ENCODE measurements around the gene CBX7.

CBX7 gene

DNA sequence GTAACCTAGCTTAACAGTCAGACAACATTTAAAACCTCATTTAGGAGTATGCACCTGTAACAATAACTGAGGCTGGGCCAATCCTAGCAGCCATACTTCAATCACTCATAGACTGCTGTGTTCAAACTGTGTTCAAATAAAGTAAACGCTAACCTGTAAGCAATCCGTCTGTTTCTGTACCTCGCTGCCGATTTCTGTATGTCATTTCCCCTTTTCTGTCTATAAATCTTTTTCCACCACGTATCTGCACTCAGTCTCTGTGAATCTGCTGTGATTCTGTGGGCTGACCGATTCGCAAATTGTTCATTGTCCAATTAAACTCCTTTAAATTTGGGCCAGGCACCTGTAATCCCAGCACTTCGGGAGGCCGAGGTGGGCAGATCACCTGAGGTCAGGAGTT is 43.1 kb downstream of the CBX7 start:
- Mint-ChIP-seq H3K27ac (no peak overlapping the region), H3K4me1 (ENCODE audit: low read depth) (peaks cover 13% of the 10 kb centered on the region), H3K36me3 (ENCODE audit: low read depth) (no peaks in the 10 kb centered on the region), H3K27me3 (ENCODE audit: low read depth) (no peaks in the 10 kb centered on the region), H3K9me3 (no peaks in the 10 kb centered on the region), H3K4me3 (no peak overlapping the region)
- no peak for DNase-seq (ENCODE audit: low spot score)

DNA sequence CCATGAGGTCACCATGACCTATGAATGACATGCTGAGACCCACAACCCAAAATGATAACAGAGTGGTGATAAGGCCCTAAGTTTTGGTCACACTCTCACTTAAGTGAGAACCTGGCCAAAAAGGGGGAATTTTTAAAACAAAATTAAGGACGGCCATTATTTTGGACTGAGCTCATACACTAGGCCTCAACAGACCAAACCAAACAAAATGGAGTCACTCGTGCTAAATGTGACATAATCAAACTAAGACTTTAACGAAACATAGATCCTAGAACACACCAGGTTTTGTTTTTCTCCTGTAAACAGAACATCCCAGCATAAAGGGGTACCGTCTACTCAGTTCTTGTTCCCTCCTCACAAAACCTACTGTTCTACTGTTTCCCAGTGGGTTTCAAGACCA is 44.0 kb downstream of the CBX7 start:
- Mint-ChIP-seq H3K9me3 (no peaks in the 10 kb centered on the region), H3K36me3 (ENCODE audit: low read depth) (no peaks in the 10 kb centered on the region), H3K4me3 (no peak overlapping the region), H3K27ac (no peak overlapping the region), H3K27me3 (ENCODE audit: low read depth) (no peaks in the 10 kb centered on the region), H3K4me1 (ENCODE audit: low read depth) (peaks cover 10% of the 10 kb centered on the region)
- no peak for DNase-seq (ENCODE audit: low spot score)

DNA sequence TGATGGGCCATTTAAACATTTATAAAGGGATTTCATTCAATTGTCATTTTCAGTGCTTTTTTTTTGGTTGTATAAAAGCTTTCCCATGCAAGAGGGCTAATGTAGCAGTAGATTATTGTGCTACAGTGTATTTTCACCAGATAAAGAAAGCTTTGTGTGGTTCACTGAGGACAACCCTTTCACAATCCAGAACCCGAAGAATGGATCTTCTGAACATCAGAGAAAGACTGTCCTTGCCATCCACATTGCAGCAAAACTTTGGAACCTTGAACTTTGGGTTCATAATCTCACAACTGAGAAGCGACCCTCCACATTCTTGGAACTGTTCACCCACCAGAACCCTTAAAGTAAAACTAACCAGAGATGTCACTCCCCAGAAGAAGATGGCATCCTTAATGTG is 46.2 kb downstream of the CBX7 start:
- H3K4me3 Mint-ChIP-seq, result no peak overlapping the region
- DNase-seq (ENCODE audit: low spot score), result no peak
- H3K9me3 Mint-ChIP-seq, result no peaks in the 10 kb centered on the region
- peaks cover 8% of the 10 kb centered on the region for H3K4me1 Mint-ChIP-seq (ENCODE audit: low read depth)
- H3K27me3 Mint-ChIP-seq (ENCODE audit: low read depth), result no peaks in the 10 kb centered on the region
- no peaks in the 10 kb centered on the region for H3K36me3 Mint-ChIP-seq (ENCODE audit: low read depth)
- H3K27ac Mint-ChIP-seq, result no peak overlapping the region

DNA sequence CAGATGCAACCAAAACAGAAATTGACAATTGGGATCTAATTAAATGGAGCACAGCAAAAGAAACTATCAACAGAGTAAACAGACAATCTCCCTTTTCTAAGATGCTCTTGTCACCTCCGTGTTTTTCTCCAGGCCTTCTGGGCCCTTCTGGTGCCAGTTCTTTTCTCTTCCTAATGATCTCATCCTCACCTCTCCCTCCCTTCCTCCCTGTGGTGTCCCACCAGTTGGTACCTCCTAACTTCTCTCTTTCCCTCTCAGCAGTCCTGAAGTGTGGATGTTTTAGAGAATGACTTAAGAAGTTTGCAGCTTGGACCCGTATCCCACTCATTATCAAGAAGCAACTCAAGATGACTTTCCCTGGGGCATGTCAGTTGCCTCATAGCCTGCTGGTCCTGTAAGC is 49.0 kb downstream of the CBX7 start:
- Mint-ChIP-seq H3K4me1 (ENCODE audit: low read depth) (peaks cover 21% of the 10 kb centered on the region), H3K27me3 (ENCODE audit: low read depth) (no peaks in the 10 kb centered on the region), H3K27ac (no peak overlapping the region), H3K36me3 (ENCODE audit: low read depth) (no peaks in the 10 kb centered on the region), H3K4me3 (no peak overlapping the region), H3K9me3 (no peaks in the 10 kb centered on the region)
- no peak for DNase-seq (ENCODE audit: low spot score)

DNA sequence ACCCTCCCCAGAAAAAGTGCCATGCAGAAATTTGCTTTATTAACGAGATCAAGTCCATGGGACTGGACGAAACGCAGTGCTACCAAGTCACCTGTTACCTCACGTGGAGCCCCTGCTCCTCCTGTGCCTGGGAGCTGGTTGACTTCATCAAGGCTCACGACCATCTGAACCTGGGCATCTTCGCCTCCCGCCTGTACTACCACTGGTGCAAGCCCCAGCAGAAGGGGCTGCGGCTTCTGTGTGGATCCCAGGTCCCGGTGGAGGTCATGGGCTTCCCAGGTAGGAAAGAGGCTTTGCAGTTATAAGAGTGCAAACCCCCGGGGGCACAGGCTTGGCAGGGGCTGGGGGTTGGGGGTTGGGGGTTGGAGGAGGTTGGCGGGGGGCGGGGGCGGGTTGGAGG is 51.3 kb downstream of the CBX7 start:
- DNase-seq (ENCODE audit: low spot score), result no peak
- Mint-ChIP-seq H3K27me3 (ENCODE audit: low read depth) (no peaks in the 10 kb centered on the region), H3K36me3 (ENCODE audit: low read depth) (peaks cover 3% of the 10 kb centered on the region), H3K4me3 (no peak overlapping the region), H3K4me1 (ENCODE audit: low read depth) (peaks cover 38% of the 10 kb centered on the region), H3K27ac (no peak overlapping the region), H3K9me3 (no peaks in the 10 kb centered on the region)

DNA sequence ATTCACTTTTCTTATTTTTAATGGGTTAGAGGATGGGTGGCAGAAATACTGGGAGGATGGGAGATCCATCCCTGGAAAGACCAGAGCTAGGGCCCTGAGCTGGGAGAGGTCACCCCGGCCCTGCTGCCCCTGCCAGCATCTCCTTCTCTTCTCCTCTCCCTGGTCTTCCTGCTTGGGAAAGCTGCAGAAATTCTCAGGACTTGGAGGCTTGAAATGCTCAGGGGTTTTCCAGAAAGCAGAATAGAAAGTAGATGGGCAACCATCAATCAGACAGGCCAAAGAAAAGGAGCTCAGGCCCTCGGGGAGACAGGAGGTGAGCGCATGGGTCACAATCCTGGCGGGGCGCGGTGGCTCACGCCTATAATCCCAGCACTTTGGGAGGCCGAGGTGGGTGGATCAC is 53.9 kb downstream of the CBX7 start:
- DNase-seq (ENCODE audit: low spot score), result no peak
- no peaks in the 10 kb centered on the region for H3K27me3 Mint-ChIP-seq (ENCODE audit: low read depth)
- H3K27ac Mint-ChIP-seq, result peak overlapping the region; percentile 79
- H3K36me3 Mint-ChIP-seq (ENCODE audit: low read depth), result peaks cover 3% of the 10 kb centered on the region
- peaks cover 59% of the 10 kb centered on the region for H3K4me1 Mint-ChIP-seq (ENCODE audit: low read depth)
- H3K4me3 Mint-ChIP-seq, result peak overlapping the region; percentile 49
- no peaks in the 10 kb centered on the region for H3K9me3 Mint-ChIP-seq

DNA sequence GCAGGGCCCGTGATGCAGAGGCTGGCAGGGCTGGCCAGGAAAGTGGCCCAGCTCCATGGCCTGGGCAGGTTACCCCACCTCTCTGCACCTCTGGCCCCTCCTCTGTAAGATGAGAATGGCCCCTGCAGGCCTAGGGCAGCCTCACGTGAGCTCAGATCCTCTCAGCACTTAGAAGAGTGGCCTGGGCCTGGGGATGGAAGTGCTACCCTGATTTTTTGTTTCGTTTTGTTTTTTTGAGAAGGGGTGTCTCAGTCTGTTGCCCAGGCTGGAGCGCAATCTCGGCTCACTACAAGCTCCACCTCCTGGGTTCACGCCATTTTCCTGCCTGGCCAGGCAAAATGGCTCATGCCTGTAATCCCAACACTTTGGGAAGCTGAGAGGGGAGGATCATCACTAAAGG is 54.5 kb downstream of the CBX7 start:
- Mint-ChIP-seq H3K36me3 (ENCODE audit: low read depth) (peaks cover 3% of the 10 kb centered on the region), H3K4me3 (peak overlapping the region; percentile 89), H3K9me3 (no peaks in the 10 kb centered on the region), H3K4me1 (ENCODE audit: low read depth) (peaks cover 59% of the 10 kb centered on the region), H3K27me3 (ENCODE audit: low read depth) (no peaks in the 10 kb centered on the region), H3K27ac (peak overlapping the region; percentile 90)
- no peak for DNase-seq (ENCODE audit: low spot score)

DNA sequence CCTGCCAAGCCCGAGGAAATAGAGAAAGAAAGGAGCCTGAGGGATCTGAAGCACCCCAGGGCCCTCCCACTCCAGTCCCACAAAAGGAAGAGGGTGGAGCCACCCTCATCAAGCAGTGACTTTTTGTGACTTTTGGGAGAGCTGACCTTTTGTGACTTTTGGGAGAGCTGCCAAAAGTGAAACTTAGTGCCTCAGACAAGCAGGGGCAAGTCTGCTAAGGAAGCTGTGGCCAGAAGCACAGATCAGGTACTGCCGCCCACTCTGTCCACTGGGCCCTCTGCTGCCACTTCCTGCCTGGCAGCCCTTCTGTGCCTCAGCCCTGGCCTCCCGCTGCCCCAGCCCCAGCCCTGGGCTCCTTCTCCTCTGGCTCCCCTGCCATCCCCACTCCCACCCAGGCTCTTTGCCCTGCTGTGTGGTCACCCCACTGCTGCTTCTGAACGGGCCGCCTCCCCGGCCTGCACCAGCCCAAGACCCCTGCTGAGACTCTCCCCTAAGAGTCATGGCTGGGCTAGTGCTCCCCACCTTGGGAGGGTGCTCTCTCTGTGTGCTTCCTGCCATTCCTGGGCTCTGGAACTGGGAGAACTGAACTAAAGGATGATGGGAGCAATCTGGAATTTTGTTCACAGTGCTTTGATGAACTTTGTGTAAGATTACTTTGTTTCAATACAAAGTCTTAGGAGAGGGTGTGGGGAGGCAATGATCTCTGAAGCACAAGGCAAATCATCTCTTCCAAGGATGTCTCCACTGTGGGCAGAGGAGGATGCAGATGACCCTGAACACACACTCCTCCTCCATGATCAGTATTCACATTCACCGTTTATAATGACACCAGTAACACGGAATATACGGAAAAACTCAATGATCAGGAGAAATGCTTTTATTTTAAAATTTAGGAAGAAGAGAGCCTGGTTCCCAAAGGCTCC is 55.1 kb downstream of the CBX7 start, which contains the start of gene APOBEC3H:
Gene APOBEC3H, plus strand, starts transcription at position 147 of the 923 bp plus-strand sequence. CDS start 3,035 bp downstream, outside the sequence.
- H3K4me3 Mint-ChIP-seq, result peak within 1 kb of the TSS; percentile 89
- no peaks in the 10 kb centered on the region for H3K27me3 Mint-ChIP-seq (ENCODE audit: low read depth)
- no peaks in the 10 kb centered on the region for H3K9me3 Mint-ChIP-seq
- H3K36me3 Mint-ChIP-seq (ENCODE audit: low read depth), result peaks cover 4% of the 10 kb centered on the region
- H3K27ac Mint-ChIP-seq, result peak within 1 kb of the TSS; percentile 90
- H3K4me1 Mint-ChIP-seq (ENCODE audit: low read depth), result peaks cover 66% of the 10 kb centered on the region
- peak; percentile 60 for DNase-seq (ENCODE audit: low spot score)

DNA sequence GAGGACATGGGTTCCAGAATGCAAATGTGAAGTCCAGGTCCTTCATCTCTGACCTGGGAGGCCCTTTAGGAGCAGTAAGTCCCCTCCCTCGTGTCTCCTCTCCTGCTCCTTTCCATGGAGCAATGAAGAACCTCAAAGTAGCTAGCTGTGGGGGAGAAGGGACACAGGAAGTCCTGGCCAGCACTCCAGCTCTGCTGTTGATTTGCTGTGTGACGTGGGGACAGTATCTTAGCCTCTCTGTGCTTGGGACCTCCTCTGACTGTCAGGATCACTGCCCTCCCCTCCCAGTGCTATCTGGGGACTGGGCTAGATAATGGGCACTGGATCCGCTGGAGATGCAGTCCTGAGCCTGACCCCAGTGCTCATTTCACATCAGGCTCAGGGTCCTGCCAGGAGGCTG is 56.5 kb downstream of the CBX7 start:
- Mint-ChIP-seq H3K4me3 (peak overlapping the region; percentile 8), H3K36me3 (ENCODE audit: low read depth) (peaks cover 7% of the 10 kb centered on the region), H3K4me1 (ENCODE audit: low read depth) (peaks cover 80% of the 10 kb centered on the region), H3K27me3 (ENCODE audit: low read depth) (no peaks in the 10 kb centered on the region), H3K9me3 (no peaks in the 10 kb centered on the region), H3K27ac (peak overlapping the region; percentile 81)
- DNase-seq (ENCODE audit: low spot score), result no peak

DNA sequence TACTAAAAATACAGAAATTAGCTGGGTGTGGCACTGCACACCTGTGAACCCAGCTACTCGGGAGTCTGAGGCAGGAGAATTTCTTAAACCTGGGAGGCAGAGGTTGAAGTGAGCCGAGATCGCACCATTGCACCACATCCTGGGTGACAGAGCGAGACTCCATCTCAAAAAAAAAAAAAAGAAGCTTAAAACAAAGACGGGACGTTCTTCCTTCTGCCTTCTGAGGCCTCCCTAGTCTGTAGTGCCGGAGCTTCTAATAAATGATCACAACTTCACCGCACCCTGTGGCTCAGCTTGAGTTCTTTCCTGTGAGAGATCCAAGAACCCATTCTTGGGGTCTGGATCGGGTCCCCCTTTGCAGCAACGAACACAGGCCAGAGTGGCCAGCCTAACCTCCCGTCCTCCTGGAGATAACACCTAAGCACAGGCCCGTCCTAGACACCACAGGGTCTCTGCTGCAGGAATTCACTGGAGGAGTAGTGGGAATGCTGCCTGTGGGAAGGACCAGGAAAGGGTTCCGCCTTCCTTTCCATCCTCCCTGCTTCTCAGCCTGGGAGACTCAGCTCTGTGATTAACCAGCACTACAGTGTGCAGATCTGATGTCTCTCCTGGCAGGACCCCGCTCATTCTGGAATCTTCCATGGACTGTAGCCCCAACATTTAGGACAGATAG is 57.6 kb downstream of the CBX7 start:
- Mint-ChIP-seq H3K4me1 (ENCODE audit: low read depth) (peaks cover 86% of the 10 kb centered on the region), H3K27ac (peak overlapping the region; percentile 81), H3K27me3 (ENCODE audit: low read depth) (no peaks in the 10 kb centered on the region), H3K9me3 (no peaks in the 10 kb centered on the region), H3K4me3 (peak overlapping the region; percentile 27), H3K36me3 (ENCODE audit: low read depth) (peaks cover 7% of the 10 kb centered on the region)
- DNase-seq (ENCODE audit: low spot score), result no peak

DNA sequence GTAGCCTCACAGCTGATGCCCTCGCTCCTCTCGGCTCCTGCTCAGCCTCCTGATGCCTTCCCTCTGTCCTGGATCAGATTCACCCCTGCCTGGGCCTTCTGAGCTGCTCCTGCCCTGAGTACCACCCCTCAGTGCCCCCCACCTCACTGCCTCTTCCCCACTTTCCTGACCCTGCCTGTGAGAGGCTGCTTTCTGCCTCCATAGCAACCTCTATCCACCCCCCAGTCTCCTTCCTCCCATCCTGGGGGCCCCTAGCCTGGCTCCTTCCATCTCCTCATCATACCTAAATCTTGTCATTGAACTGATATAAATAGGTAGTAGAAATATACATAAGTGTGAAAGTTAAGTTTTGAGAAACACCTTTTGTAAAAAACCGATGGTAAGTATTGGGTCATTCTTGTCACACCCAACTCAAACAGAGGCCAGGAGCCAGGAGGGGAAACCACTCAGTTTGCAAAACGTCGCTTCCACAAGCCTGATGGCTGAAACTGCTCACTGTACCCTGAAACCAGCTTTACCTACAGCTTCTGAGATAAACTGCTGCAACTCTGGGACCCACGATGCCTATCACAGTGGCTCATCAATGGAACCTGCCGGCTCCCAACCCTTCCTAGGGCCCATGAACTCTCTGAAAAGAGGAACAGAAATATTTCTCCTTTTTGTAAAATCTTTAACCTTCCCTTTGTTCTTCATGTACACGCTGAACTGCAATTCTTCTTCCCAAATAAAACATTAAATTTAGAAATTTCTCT is 60.2 kb downstream of the CBX7 start:
- H3K27ac Mint-ChIP-seq, result peak overlapping the region; percentile 97
- H3K9me3 Mint-ChIP-seq, result no peaks in the 10 kb centered on the region
- H3K4me3 Mint-ChIP-seq, result peak overlapping the region; percentile 81

DNA sequence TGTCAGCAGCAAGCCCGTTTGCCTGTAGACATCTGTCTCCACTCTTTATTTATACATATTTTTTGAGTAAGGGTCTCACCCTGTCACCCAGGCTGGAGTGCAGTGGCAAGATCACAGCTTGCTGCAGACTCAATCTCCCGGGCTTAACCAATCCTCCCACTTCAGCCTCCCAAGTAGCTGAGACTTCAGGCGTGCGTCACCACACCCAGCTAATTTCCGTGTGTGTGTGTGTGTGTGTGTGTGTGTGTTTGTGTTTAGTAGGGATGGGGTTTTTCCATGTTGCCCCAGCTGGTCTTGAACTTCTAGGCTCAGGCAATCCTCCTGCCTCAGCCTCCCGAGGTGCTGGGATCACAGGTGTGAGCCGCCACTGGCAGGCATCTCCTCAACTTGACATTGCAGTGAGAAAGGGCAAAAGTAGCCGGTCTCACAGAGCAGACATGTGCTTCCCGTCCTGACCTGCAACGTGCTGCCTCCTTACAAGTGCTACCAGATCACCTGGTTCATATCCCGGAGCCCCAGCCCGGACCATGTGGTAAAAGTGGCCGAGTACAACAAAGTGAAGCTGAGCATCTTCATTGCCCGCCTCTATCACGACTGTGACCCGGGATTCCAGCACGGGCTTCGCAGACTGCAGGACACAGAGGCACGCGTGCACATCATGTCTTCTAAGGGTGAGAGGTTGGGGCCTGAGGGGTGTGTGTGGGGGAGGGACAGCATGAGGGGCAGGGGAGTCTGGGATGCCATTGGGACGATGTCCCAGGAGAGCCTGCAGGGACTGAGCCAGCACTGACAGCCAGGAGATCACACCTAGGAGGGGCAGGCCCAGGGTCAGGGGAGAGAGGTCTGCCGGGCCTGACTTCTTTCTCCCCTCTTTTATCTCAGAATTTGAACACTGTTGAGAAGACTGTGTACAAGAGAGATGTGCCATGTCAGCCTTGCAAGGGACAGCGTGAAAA is 61.1 kb downstream of the CBX7 start:
- Mint-ChIP-seq H3K4me1 (ENCODE audit: low read depth) (peaks cover 81% of the 10 kb centered on the region), H3K9me3 (no peaks in the 10 kb centered on the region), H3K27me3 (ENCODE audit: low read depth) (no peaks in the 10 kb centered on the region), H3K27ac (peak overlapping the region; percentile 97), H3K36me3 (ENCODE audit: low read depth) (peaks cover 10% of the 10 kb centered on the region), H3K4me3 (peak overlapping the region; percentile 81)
- no peak for DNase-seq (ENCODE audit: low spot score)

More for the DNA sequence above, 60.2 kb downstream of the CBX7 start:
- H3K4me1 Mint-ChIP-seq (ENCODE audit: low read depth), result peaks cover 82% of the 10 kb centered on the region
- no peaks in the 10 kb centered on the region for H3K27me3 Mint-ChIP-seq (ENCODE audit: low read depth)
- peak; percentile 27 for DNase-seq (ENCODE audit: low spot score)
- peaks cover 6% of the 10 kb centered on the region for H3K36me3 Mint-ChIP-seq (ENCODE audit: low read depth)

All from T-helper 2 cell treated with Interferon-gamma antibody and Interleukin-4, amounts not matched to agents 5 μg/mL and 100 μg/mL, for 36 hours (primary cell).